ENCODE data around the gene SLC6A6.

SLC6A6 gene

DNA sequence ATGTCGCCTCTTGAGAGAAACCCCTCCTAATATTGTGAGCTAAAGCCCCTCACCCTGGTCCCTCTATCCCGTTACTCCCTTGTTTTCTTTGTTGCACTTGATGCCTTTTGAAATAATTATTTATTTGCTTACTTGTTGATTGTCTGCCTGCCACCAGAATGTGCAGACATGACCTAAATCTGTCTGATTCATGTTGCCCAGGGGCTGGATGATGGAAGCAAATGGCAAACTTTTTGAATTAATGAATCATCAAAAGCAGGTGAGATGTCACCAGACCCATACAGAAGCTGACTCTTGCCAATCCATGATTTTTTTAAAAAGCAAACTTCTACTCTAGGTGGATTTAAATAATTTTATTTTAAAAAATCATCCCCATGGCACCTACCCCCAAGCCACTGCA, 88.4 kb downstream of the SLC6A6 start:
- no peak for DNase-seq

- no peak for DNase-seq
Observed at GRCh38 chr3:14491396-14492190, 89.2 kb downstream of the SLC6A6 start.

GRCh38 chr3:14492948-14493881, 90.8 kb downstream of the SLC6A6 start:
- DNase-seq: no peak

DNA sequence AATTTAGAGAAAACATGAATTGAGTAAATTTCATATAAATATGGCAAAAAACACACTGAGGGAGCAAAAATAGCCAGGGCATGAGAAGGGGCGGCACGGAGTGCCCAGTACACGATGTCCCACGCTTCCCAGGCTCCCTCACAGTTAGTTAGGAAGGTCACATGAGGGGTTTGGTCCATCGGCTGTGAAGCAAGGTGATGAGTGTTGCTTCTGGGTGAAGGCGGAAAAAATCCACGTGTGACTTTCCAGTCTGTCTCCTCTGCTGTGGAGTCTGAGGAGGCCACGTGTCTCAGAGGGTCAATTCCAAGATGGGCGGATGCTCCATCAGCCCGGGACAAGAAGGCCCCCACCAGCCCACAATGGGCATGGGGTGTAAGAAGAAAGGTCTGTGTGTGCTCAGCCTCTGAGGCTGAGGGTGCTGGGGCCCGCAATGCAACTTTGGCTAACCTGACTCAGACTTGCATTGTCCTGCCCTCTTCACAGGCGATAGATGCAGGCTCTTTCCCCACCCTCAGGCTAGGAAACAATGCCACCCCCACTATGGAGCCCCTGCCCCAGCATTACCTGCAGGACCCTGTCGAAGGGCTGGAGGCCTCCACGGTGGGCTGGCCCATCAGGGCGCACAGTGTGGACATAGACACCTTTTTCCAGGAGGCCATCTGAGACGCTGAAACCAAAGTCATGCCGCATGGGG, 92.0 kb downstream of the SLC6A6 start:
- DNase-seq: no peak

GRCh38 chr3:14494973-14495300, 92.5 kb downstream of the SLC6A6 start:
- no peak for DNase-seq

DNA sequence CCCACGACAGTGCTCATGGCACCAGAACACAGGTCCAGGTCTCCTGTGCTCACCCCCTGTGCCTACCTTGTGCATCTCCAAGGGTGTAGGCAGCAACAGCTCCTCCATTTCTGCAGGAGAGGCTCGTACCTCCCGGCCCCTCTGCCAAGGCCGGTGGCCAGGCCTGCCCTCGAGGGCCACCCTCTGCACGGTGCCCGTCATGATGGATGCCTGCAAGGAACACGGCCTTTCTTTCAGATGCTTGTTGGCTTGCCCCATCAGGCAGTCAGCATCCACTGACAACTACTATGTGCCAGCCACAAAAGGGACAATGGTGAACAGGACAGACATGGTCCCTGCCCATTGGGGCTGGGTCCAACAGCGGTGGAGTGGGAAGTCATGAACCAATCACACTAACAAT, 93.9 kb downstream of the SLC6A6 start:
- DNase-seq: no peak

DNA sequence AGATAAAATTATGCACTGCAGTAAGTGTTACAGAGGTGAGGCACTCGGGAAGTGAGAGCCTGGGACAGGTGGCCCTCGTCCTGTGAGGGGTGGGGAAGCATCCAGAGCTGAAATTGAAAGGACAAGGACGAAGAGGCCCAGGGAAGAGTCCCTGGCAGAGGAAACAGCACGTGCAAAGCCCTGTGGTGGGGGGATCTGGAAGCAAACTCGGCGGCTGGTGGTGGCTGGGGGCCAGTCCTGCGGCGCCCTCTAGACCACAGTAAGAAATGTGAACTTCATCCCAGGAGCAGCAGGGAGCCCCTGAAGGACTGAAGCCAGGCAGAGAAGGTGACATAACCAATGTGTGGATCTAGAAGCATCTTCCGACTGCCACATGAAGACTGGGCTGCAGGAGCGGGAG, 94.9 kb downstream of the SLC6A6 start:
- DNase-seq: no peak

DNA sequence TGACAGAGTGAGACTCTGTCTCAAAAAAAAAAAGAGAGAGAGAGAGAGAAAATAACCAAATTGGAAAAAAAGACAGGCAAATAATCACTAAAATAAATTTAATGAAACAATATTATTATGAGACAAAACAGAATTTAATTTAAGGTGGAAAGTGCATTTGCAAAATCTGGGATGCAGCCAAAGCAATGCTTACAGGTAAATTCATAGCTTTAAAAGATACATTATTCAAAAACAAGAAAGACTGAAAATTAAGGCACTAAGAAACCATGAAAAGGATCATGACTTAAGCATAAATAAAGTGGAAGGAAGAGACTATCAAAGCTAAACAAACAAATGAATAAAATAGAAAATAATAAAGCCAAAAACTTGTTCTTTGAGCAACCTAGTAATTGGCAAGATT, 100.1 kb downstream of the SLC6A6 start:
- DNase-seq: no peak

DNA sequence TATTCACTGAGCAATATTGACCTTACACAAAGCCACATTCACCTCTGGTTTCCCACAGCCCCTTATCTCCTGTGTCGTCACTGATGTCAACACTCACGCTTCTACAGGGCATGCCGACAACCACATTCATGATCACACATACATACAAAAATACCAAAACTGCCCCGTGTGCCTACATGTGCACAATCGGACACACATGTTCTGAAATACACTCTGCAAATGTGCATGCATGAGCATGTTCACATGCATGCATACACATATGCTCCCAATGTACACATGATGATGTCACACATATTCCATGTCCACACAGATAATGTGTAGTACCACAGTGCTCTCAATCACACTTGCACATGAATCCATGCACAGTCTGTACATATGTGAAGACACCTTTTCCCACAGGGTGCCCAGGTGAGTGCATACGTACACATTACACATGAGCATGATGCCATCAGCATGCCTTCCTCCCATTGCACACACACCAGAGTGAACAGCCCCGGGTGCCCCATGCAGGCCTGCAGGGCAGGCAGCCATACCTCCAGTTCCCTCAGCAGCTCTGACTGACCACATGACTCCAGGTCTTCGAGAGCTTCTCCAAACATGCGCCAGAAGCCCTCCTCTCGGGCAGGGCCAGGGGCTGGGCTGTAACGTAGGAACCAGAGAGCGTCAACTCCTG, 100.8 kb downstream of the SLC6A6 start:
- no peak for DNase-seq

DNA sequence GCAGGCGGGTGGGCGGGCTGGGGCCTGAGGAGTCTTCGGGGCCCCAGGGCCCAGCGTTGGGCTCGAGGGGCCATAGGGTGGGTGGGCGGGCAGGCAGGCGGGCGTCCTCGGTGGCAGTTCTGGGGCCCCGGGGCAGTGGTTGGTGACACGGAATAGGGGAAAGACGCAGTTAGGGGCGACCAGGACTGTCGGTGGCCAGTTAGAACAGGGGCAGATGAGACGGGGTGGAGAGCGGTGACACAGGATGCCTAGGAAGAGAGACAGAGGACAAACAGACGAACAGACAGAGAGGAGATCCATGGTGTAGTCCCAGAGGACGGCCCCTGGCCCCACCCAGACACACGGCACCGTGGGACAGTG, 101.3 kb downstream of the SLC6A6 start:
- no peak for DNase-seq

- DNase-seq: no peak
Observed at GRCh38 chr3:14505001-14505802, 102.8 kb downstream of the SLC6A6 start.

- DNase-seq: no peak
Observed at GRCh38 chr3:14505803-14506500, 103.5 kb downstream of the SLC6A6 start.

DNA sequence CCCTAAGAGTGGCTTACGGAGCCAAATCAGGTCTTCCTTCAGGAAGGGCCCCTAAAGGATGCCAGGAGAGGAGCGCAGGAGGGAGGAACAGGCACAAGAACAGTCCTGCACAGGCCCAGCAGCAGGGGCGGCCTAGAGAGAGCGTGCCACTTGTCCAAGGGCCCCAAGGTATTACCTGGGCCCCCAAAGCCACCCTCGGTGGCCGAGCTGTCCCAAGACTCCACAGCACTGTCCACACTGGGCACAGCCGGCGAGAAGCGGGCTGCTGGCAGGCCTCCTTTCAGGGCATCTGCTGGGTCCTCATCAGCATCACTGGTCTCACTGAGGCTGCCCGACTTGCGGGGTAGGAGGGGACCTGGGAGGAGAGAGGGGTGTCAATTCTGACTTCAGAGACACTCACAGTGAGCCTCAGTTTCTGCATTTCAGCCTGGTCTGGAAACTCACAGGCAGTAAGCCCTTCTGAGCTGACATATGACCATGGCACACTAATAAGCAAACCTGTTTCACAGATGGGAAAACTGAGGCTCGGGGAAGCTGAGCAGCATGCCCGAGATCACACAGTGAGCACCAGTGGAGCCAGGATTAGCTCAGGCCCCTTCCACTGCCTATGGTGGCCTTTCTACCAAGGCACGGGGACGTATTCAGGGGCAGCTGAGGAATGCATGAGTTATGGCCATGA, 104.4 kb downstream of the SLC6A6 start:
- no peak for DNase-seq

GRCh38 chr3:14507305-14507741, 104.9 kb downstream of the SLC6A6 start:
- no peak for DNase-seq

DNA sequence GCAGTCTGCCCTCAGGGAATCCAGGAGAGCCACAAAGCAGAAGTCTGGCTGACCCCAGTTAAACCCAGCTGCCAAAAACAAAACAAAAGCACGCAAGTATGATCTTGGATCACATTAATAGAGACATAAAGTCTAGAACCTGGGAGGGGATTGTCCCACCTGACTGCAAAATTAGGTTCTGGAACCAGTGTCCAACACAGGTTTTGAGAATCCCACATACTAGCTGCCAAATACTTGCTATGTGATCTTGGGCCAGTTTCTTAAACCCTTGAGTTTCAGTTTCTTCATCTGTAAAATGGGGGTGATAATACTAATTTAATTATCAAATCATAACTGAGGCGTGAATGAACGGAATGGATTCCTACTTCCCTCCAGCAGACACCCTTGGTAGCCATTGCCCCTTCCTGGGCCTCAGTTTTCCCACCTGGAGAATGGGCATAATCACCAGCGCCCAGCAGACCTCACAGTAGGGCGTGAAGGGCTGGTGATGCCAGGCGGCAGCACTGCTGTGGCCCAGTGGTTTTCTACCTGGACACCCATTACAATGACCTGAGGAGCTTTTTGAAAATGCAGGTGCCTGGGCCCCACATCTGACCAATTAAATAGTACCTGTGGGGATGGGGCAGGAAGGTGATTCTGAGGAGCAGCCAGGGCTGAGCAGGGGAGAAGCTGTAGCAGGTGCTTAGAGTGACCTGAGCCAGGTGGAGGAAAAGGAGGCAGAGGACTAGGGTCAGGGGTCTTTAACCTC, 105.5 kb downstream of the SLC6A6 start:
- no peak for DNase-seq

GRCh38 chr3:14508505-14508819, 106.1 kb downstream of the SLC6A6 start:
- DNase-seq: no peak

DNA sequence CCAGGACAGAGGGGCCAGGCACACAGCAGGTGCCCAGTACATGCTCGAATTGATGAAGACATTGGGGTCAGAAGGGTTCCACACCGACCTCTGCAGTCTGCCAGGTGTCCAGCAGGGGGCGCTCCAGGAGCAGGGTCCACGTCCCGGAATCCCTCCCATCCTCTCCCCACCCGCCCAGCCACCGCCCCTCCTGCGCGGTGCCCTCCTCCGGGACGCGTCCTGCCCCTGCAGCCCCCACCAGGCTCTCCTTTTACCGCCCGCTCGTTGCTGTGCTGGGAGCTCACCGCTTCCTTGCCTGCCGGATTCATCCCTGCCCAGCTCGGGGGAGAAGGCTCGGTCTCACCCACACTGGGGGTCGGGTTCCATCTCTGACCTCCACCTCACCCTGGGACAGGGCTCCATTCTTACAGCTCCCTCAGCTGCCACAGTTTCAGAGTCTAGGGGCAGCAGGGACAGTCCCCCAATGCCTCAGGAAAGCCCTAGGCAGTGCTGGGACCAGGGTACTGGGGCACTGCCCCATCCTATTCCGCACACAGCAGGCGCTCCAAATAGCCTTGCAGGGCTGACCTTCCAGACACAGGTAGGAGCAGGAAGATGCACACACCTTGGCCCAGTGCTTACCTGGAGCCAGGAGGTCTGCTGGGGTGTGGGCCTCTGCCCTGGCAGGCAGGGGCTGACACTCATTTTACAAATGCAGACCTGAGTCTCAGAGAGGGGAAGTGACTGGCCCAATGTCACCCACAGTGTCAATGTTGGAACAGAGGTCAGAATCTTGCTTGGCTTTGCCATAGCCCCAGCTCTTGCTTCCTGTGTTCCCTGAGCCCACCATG, 106.8 kb downstream of the SLC6A6 start:
- DNase-seq: no peak

DNA sequence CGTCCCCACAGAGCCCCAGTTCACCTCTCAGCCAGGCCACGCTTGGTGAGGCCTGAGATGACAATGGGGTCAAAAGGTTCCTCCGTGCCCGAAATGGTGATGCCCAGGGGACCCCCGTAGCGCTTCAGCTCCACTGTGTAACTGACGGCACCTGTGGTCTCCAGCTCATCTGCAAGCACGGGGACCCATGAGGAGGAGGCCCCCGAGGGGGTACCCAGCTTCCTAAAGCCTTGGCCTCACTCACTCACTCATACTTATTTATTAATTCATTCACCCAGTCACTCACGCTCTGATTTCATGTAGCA, 107.3 kb downstream of the SLC6A6 start:
- no peak for DNase-seq

DNA sequence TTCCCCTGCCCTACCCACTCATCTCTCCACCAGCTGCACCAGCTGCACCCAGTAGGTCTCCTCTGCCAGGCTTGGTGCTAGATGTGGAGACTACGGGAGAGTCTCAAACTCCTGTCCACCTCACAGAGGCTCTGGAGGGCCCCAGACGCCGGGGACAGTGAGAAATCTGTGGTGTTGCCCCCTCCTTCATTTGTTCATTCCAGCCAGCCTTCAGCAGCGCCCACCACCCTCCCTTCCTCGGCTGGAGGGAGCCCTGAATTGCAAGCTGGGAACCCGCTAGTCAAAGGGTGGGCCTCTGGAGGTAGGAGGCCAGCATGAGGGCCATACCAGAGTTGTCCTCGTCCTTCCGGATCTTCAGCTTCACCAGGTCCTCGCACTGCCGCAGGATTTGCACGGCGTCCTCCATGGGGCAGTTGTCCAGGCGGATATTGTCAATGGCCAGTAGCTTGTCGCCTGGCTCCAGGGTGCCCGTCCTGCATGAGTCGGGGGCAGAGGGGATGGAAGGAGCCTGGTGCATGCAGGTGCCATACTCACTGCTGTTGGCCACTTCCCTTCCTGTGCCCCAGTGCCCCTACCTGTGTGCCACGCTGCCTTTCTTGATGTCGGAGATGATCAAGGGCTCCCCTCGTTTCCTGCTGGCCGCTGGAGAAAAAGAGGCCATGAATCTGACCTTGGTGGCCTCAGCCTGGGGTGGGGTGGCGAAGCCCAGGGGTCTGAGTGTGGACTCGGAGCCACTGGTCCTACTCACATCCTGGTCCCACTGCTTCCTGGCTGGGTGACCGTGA, 108.6 kb downstream of the SLC6A6 start:
- no peak for DNase-seq
